GM19025 (cell line): ENCODE results near the gene TMEM169.

ENCODE experiments used
- ATAC-seq: cut with Tn5 transposase; IDR thresholded peaks from one replicate; pipeline ENCODE4 v1.9.1; 2021; ENCODE audit warnings: mild to moderate bottlenecking, low read depth, moderate library complexity; ENCODE audit not compliant: unreplicated experiment

The TMEM169 gene, protein sequence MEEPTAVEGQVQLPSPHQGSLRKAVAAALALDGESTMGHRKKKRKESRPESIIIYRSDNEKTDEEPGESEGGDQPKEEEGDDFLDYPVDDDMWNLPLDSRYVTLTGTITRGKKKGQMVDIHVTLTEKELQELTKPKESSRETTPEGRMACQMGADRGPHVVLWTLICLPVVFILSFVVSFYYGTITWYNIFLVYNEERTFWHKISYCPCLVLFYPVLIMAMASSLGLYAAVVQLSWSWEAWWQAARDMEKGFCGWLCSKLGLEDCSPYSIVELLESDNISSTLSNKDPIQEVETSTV

DNA sequence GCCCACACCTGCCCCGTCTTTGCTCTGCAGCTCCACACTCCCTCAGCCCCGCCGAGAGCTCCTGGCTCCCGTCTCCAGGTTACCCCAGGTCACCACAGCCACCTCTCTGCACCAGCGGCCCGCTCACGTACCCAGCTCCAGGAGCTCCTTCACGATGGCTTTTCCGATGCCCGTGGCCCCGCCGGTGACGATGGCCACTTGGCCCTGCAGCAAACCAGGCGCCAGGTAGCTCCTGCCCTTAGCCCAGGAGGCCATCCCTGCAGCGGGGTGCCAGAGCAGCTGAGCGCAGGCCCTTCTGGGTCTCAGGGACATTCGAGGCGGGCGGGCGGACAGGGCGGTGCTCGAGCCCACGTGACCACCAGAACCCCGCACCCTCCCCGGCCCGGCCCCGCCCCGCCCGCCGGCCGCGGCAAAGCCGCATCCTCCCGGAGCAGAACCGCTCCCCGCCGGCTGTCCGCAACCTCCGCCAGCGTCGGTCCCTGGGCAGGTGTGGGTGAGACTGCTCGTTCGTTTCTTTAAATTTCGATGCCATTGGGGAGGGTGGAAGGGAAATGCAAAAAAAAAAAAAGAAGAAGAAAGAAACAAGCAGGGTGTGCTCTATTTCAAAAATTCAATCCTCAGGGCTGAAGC, at the start of gene TMEM169, which contains the start of gene PECR:
Gene TMEM169, plus strand, starts transcription at position 433 of the 630 bp plus-strand sequence. CDS start 14,045 bp downstream, outside the sequence.
Gene PECR, minus strand, starts transcription at position 323 of the 630 bp plus-strand sequence. Its CDS starts 68 bp downstream, at position 255.
- ATAC-seq = peak; percentile 94

- peak; percentile 65 for ATAC-seq
Measured at GRCh38 chr2:216031960-216032689, 49.6 kb upstream of the TMEM169 start.

DNA sequence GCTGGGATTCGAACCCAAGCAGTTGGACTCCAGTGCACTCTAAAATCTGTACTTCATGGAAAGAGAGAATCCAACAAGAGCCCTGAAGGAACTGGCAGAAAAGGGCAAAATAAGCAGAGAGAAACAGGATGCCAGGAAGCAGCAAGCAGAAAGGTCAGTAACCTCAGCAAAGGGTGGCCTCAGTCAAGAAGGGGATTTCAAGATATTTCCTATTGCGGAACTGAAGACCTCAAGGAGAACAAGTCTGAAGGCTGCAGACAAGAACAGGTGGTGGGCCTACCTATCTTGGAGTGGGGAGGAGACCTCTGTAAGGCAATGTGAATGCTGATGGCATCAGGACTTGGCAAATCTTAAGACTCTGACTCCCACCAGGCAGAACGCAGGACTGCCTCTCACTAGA, 48.3 kb upstream of the TMEM169 start:
- ATAC-seq = peak; percentile 43

- peak; percentile 22 for ATAC-seq
Measured at GRCh38 chr2:216034065-216034464, 47.7 kb upstream of the TMEM169 start.

DNA sequence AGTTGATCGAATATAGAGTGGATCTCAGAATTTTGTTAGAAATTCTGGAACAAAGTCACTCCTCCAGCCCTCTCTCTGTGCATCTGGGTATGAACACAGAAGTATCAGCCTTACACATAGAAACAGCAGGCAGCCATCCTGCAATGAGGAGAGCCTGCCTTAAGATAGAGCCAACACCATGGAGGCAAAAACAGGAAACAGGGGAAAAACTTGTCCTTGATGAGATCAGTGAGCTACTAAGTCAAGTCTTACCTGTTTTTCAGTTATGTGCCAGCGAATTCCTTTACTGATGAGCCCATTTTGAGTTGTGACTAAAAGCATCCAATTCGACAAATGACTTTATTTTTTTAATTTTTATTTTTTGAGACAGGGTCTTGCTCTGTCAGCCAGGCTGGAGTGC, 41.8 kb upstream of the TMEM169 start:
- ATAC-seq = no peak

DNA sequence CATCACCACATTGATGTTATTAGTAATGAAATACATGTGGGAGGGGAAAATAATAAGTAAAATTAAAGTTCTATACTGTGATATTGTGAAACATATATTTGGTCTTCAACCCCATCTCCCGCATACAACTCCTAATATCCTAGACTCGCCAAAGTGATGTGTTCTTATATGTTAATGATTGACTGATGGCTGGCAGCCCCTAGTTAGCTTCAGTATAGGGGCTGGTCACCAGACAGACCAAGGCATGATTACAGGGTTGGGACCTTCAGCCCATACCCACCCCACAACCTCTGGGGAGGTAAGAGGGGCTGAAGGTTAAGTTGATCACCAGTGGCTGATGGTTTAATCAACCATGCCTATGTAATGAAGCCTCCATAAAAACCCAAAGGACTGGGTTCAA, 40.3 kb upstream of the TMEM169 start:
- ATAC-seq = no peak

DNA sequence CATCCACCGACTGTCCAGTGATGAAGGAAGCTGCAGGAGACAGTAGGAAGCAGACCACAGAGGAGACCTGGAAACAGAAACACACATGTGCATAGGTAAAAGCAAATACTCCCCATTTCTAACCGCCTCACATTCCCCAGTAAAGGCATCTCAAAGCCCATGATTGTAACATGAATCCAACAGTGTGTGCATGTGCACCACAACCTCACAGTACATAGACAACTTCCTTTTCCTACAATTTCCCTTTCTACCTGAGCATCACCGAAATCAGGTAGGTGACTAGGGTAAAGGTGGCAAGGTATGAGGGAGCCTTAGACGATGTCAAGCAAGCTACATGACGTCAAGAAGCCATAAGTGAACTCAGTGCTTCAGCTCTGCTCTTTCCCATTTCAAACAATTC, 37.8 kb upstream of the TMEM169 start:
- ATAC-seq = no peak

GRCh38 chr2:216044883-216045486, 36.7 kb upstream of the TMEM169 start:
- ATAC-seq = peak; percentile 83

- no peak for ATAC-seq
Measured at GRCh38 chr2:216047397-216047796, 34.3 kb upstream of the TMEM169 start.

- ATAC-seq = no peak
Measured at GRCh38 chr2:216049452-216049851, 32.3 kb upstream of the TMEM169 start.

DNA sequence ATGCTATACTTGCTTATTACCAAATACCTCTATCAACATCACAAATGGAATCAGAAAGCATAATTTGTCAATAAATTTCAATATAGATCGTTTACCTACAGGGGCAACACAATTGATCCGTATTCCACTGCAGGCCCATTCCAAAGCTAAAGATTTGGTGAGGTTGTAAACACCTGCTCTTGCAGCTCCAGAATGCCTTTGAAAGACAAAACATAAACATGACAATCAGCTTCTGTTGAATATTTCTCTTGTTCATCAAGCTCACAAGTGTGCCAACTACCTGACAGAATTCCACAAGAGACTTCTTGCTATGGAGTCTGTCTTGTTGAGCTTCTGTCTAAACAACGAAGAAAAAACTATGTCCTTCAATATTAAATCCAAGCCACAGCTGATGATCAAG, 30.4 kb upstream of the TMEM169 start:
- ATAC-seq = no peak

DNA sequence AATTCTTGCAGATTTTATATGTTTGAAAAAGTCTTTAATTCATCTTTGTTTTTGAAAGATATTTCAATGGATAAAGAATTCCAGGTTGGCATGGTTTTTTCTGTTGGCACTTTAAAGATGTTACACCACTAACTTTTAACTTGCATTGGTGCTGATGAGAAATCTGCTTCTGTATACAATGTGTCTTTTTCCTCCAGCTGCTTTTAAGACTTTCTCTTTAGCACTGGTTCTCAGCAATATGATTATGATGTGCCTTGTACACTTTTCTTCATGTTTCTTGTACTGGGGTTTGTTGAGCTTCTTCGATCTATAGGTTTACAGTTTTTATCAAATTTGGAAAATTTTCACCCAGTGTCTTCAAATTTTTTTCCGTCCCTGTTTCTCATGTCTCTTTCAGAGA, 29.3 kb upstream of the TMEM169 start:
- ATAC-seq = no peak

DNA sequence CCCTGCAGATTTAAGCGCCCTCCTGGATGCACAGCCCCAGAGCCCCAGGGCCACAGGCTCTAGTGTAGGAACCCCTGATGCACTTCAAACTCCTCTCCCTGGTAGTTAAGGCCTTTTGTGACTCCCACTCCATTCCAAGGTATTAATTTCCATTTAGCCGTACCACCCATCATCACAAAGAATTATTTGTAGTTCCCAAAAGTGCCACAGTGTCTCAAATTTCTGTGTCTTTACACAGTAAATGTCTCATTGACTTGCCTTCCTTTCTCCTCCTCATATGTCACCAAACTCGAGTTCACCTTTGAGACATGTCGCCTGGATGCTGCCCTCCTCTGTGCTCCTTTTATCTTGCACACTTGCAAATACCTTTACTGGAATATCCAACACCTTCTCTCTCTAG, 26.0 kb upstream of the TMEM169 start:
- ATAC-seq = no peak

- ATAC-seq = peak; percentile 24
Measured at GRCh38 chr2:216056739-216057138, 25.0 kb upstream of the TMEM169 start.

GRCh38 chr2:216057688-216058193, 24.0 kb upstream of the TMEM169 start:
- ATAC-seq = peak; percentile 80

DNA sequence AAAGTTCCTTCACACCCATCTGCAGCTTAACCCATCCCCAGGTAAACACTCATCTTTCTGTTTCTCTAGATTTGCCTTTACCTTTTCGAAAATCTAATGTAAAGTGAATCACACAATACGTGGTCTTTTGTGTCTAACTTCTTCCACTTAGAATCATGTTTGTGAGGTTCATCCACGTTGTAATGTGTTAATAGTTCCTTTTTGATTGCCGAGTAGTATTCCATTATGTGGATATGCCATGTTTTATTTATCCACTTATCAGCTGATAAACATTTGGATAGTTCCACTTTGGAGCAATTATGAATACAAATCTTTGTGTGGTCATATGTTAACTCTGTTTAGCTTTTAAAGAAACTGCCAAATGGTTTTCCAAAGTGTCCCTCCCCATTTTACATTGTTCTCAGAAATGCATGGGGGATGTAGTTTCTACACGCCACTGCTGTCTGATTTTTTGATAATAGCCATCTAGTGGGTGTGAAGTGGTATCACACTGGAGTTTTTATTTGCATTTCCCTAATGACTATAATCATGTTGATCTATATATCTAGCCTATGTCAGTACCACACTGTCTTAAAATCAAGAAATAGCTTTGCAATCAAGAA, 22.4 kb upstream of the TMEM169 start:
- ATAC-seq = no peak

- ATAC-seq = no peak
Measured at GRCh38 chr2:216064014-216064630, 17.6 kb upstream of the TMEM169 start.

GRCh38 chr2:216064665-216065064, 17.1 kb upstream of the TMEM169 start:
- ATAC-seq = no peak

DNA sequence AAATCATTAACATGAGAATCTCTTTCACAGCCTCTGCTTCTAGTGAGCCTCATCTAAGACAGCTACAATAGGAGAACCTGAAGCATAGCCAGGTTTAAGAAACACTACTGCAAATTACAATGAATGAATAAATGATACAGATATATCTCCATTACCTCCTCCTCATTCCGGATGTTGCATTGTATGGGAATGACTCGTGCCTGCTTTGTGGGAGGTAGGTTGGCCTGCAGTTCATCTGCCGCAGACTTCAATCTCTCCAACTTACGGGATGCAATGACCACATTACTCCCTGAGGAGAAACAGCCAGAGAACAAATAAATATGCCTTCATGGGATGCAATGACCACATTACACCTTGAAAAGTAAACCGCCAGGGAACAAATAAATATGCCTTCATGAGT, 15.5 kb upstream of the TMEM169 start:
- no peak for ATAC-seq

GRCh38 chr2:216069028-216069427, 12.7 kb upstream of the TMEM169 start:
- ATAC-seq = no peak
